ENCODE data around the gene CDK9.
A peak's percentile ranks its signal among the peaks of the same experiment; 100 is the strongest.
"Not testable (repeated sequence)": the region's sequence is repeated elsewhere in the genome, so short reads cannot be mapped to it uniquely, and the experiment has no call there.

Gene CDK9

GRCh38 chr9:127753148-127753547 lies 32.7 kb upstream of the CDK9 start:
- Histone ChIP-seq H3K27me3 (ENCODE audit: control insufficient read depth, insufficient read depth, low read length) (peaks cover 52% of the 10 kb centered on the region), H3K9me3 (ENCODE audit: control insufficient read depth, insufficient read depth, low read depth, low read length) (no peaks in the 10 kb centered on the region), H3K4me3 (ENCODE audit: low read depth, low read length) (no peak overlapping the region), H3K9ac (ENCODE audit: low read length) (no peak overlapping the region), H3K4me1 (ENCODE audit: control insufficient read depth, insufficient read depth, low read length) (peaks cover 5% of the 10 kb centered on the region; the same call in 1 of the 2 replicates), H3K36me3 (ENCODE audit: control insufficient read depth, insufficient read depth, low read length) (peaks cover 5% of the 10 kb centered on the region), H3K27ac (ENCODE audit: low read depth, low read length) (no peak overlapping the region)

- H3K9ac ChIP-seq (ENCODE audit: low read length) = no peak overlapping the region
- no peaks in the 10 kb centered on the region for H3K9me3 ChIP-seq (ENCODE audit: control insufficient read depth, insufficient read depth, low read depth, low read length)
- peaks cover 52% of the 10 kb centered on the region for H3K27me3 ChIP-seq (ENCODE audit: control insufficient read depth, insufficient read depth, low read length)
- H3K36me3 ChIP-seq (ENCODE audit: control insufficient read depth, insufficient read depth, low read length) = peaks cover 5% of the 10 kb centered on the region
- H3K4me3 ChIP-seq (ENCODE audit: low read depth, low read length) = no peak overlapping the region
- H3K4me1 ChIP-seq (ENCODE audit: control insufficient read depth, insufficient read depth, low read length) = peaks cover 5% of the 10 kb centered on the region; the same call in 1 of the 2 replicates
- no peak overlapping the region for H3K27ac ChIP-seq (ENCODE audit: low read depth, low read length)
Measured at GRCh38 chr9:127753622-127754021, 32.2 kb upstream of the CDK9 start.

GRCh38 chr9:127754099-127755060 lies 31.5 kb upstream of the CDK9 start:
- Histone ChIP-seq H3K27me3 (ENCODE audit: control insufficient read depth, insufficient read depth, low read length) (peaks cover 52% of the 10 kb centered on the region), H3K4me3 (ENCODE audit: low read depth, low read length) (peak overlapping the region; percentile 81), H3K27ac (ENCODE audit: low read depth, low read length) (no peak overlapping the region), H3K9ac (ENCODE audit: low read length) (peak overlapping the region; percentile 37), H3K36me3 (ENCODE audit: control insufficient read depth, insufficient read depth, low read length) (peaks cover 1% of the 10 kb centered on the region; the same call in 1 of the 2 replicates), H3K4me1 (ENCODE audit: control insufficient read depth, insufficient read depth, low read length) (peaks cover 5% of the 10 kb centered on the region; the same call in 1 of the 2 replicates), H3K9me3 (ENCODE audit: control insufficient read depth, insufficient read depth, low read depth, low read length) (no peaks in the 10 kb centered on the region)

- H3K27me3 ChIP-seq (ENCODE audit: control insufficient read depth, insufficient read depth, low read length) = peaks cover 52% of the 10 kb centered on the region
- peak overlapping the region; percentile 81 for H3K4me3 ChIP-seq (ENCODE audit: low read depth, low read length)
- peaks cover 5% of the 10 kb centered on the region; the same call in 1 of the 2 replicates for H3K4me1 ChIP-seq (ENCODE audit: control insufficient read depth, insufficient read depth, low read length)
- no peak overlapping the region for H3K27ac ChIP-seq (ENCODE audit: low read depth, low read length)
- no peak overlapping the region for H3K9ac ChIP-seq (ENCODE audit: low read length)
- H3K9me3 ChIP-seq (ENCODE audit: control insufficient read depth, insufficient read depth, low read depth, low read length) = no peaks in the 10 kb centered on the region
- H3K36me3 ChIP-seq (ENCODE audit: control insufficient read depth, insufficient read depth, low read length) = no peaks in the 10 kb centered on the region
Measured at GRCh38 chr9:127755061-127756060, 30.5 kb upstream of the CDK9 start.

GRCh38 chr9:127756233-127756632 lies 29.6 kb upstream of the CDK9 start:
- Histone ChIP-seq H3K27ac (ENCODE audit: low read depth, low read length) (no peak overlapping the region), H3K9ac (ENCODE audit: low read length) (no peak overlapping the region), H3K4me3 (ENCODE audit: low read depth, low read length) (no peak overlapping the region), H3K27me3 (ENCODE audit: control insufficient read depth, insufficient read depth, low read length) (peaks cover 52% of the 10 kb centered on the region), H3K4me1 (ENCODE audit: control insufficient read depth, insufficient read depth, low read length) (peaks cover 8% of the 10 kb centered on the region; the same call in 1 of the 2 replicates), H3K36me3 (ENCODE audit: control insufficient read depth, insufficient read depth, low read length) (no peaks in the 10 kb centered on the region), H3K9me3 (ENCODE audit: control insufficient read depth, insufficient read depth, low read depth, low read length) (no peaks in the 10 kb centered on the region)

GRCh38 chr9:127756776-127757175 lies 29.1 kb upstream of the CDK9 start:
- H3K9me3 ChIP-seq (ENCODE audit: control insufficient read depth, insufficient read depth, low read depth, low read length); H3K27ac ChIP-seq (ENCODE audit: low read depth, low read length); H3K4me3 ChIP-seq (ENCODE audit: low read depth, low read length); H3K9ac ChIP-seq (ENCODE audit: low read length); H3K36me3 ChIP-seq (ENCODE audit: control insufficient read depth, insufficient read depth, low read length): not testable (repeated sequence)
- Histone ChIP-seq H3K27me3 (ENCODE audit: control insufficient read depth, insufficient read depth, low read length) (peaks cover 49% of the 10 kb centered on the region), H3K4me1 (ENCODE audit: control insufficient read depth, insufficient read depth, low read length) (peaks cover 12% of the 10 kb centered on the region)

GRCh38 chr9:127758843-127759242 lies 27.0 kb upstream of the CDK9 start:
- no peaks in the 10 kb centered on the region for H3K36me3 ChIP-seq (ENCODE audit: control insufficient read depth, insufficient read depth, low read length)
- H3K27ac ChIP-seq (ENCODE audit: low read depth, low read length) = no peak overlapping the region
- no peak overlapping the region for H3K4me3 ChIP-seq (ENCODE audit: low read depth, low read length)
- no peaks in the 10 kb centered on the region for H3K9me3 ChIP-seq (ENCODE audit: control insufficient read depth, insufficient read depth, low read depth, low read length)
- peaks cover 28% of the 10 kb centered on the region for H3K27me3 ChIP-seq (ENCODE audit: control insufficient read depth, insufficient read depth, low read length)
- H3K9ac ChIP-seq (ENCODE audit: low read length) = no peak overlapping the region
- peaks cover 25% of the 10 kb centered on the region for H3K4me1 ChIP-seq (ENCODE audit: control insufficient read depth, insufficient read depth, low read length)

- Histone ChIP-seq H3K9me3 (ENCODE audit: control insufficient read depth, insufficient read depth, low read depth, low read length) (no peaks in the 10 kb centered on the region), H3K36me3 (ENCODE audit: control insufficient read depth, insufficient read depth, low read length) (no peaks in the 10 kb centered on the region), H3K4me3 (ENCODE audit: low read depth, low read length) (no peak overlapping the region), H3K27me3 (ENCODE audit: control insufficient read depth, insufficient read depth, low read length) (peaks cover 8% of the 10 kb centered on the region), H3K27ac (ENCODE audit: low read depth, low read length) (no peak overlapping the region), H3K4me1 (ENCODE audit: control insufficient read depth, insufficient read depth, low read length) (peaks cover 25% of the 10 kb centered on the region), H3K9ac (ENCODE audit: low read length) (no peak overlapping the region)
Measured at GRCh38 chr9:127761061-127761460, 24.8 kb upstream of the CDK9 start.

- H3K9ac ChIP-seq (ENCODE audit: low read length) = no peak overlapping the region
- H3K9me3 ChIP-seq (ENCODE audit: control insufficient read depth, insufficient read depth, low read depth, low read length) = no peaks in the 10 kb centered on the region
- no peak overlapping the region for H3K27ac ChIP-seq (ENCODE audit: low read depth, low read length)
- H3K36me3 ChIP-seq (ENCODE audit: control insufficient read depth, insufficient read depth, low read length) = no peaks in the 10 kb centered on the region
- H3K4me1 ChIP-seq (ENCODE audit: control insufficient read depth, insufficient read depth, low read length) = peaks cover 25% of the 10 kb centered on the region
- H3K27me3 ChIP-seq (ENCODE audit: control insufficient read depth, insufficient read depth, low read length) = peaks cover 4% of the 10 kb centered on the region
- no peak overlapping the region for H3K4me3 ChIP-seq (ENCODE audit: low read depth, low read length)
Measured at GRCh38 chr9:127761491-127761956, 24.3 kb upstream of the CDK9 start.

GRCh38 chr9:127762111-127762676 lies 23.6 kb upstream of the CDK9 start:
- H3K9me3 ChIP-seq (ENCODE audit: control insufficient read depth, insufficient read depth, low read depth, low read length) = no peaks in the 10 kb centered on the region

More at GRCh38 chr9:127762111-127762676, 23.6 kb upstream of the CDK9 start:
- Histone ChIP-seq H3K4me1 (ENCODE audit: control insufficient read depth, insufficient read depth, low read length) (peaks cover 25% of the 10 kb centered on the region), H3K27ac (ENCODE audit: low read depth, low read length) (no peak overlapping the region), H3K9ac (ENCODE audit: low read length) (no peak overlapping the region), H3K4me3 (ENCODE audit: low read depth, low read length) (no peak overlapping the region), H3K27me3 (ENCODE audit: control insufficient read depth, insufficient read depth, low read length) (no peaks in the 10 kb centered on the region), H3K36me3 (ENCODE audit: control insufficient read depth, insufficient read depth, low read length) (no peaks in the 10 kb centered on the region)
